Measurements from ENCODE around the gene CC2D1B. TPM values are rescaled to one million over a fixed set of nuclear protein-coding genes. Genes with fewer than 3 reads are reported as not detected.
"Not testable (repeated sequence)": the region's sequence is repeated elsewhere in the genome, so short reads cannot be mapped to it uniquely, and the experiment has no call there.

The CC2D1B gene
- polyA plus RNA-seq, 3 donors: 1.7 to 17.5 (median 2.4) TPM

GRCh38 chr1:52386458-52386857, 20.5 kb upstream of the CC2D1B start:
- H2AFZ ChIP-seq (ENCODE audit: insufficient read depth, low read depth, low read length, poor library complexity, severe bottlenecking): no peak overlapping the region
- H4K20me1 ChIP-seq (ENCODE audit: insufficient read depth, low read length): no peaks in the 10 kb centered on the region
- Mint-ChIP-seq H3K36me3 (peaks cover 32 to 85% of the 10 kb centered on the region in 2 donors), H3K4me1 (no peaks in the 10 kb centered on the region), H3K27ac (peak overlapping the region in 2 of 7 donors; percentile 5 to 73), H3K4me3 (no peak overlapping the region), H3K9me3 (no peaks in the 10 kb centered on the region), H3K27me3 (ENCODE audit: low read depth in 3 of 3) (peaks cover 0 to 3% (median 0%) of the 10 kb centered on the region in 3 donors)
- no peak overlapping the region for H3K9ac ChIP-seq (ENCODE audit: insufficient read depth, low read length, poor library complexity, severe bottlenecking)
- 100% methylated on average over 3 of the region's 5 CpGs for WGBS (ENCODE audit: insufficient coverage)
- no peaks in the 10 kb centered on the region for H3K9me3 ChIP-seq (replicated peaks in 1 of 2; ENCODE audit: control insufficient read depth in 1 of 2, insufficient read depth in 1 of 2, low read length in 2 of 2)
- intact Hi-C loops (cut with micrococcal nuclease): no loop called here
- no peaks in the 10 kb centered on the region for H3K27me3 ChIP-seq (ENCODE audit: control insufficient read depth in 2 of 2, insufficient read depth in 2 of 2, low read length in 2 of 2)
- H3K27ac ChIP-seq (ENCODE audit: low read depth in 1 of 2, low read length in 2 of 2): no peak overlapping the region
- TF ChIP-seq, protein P1, sequence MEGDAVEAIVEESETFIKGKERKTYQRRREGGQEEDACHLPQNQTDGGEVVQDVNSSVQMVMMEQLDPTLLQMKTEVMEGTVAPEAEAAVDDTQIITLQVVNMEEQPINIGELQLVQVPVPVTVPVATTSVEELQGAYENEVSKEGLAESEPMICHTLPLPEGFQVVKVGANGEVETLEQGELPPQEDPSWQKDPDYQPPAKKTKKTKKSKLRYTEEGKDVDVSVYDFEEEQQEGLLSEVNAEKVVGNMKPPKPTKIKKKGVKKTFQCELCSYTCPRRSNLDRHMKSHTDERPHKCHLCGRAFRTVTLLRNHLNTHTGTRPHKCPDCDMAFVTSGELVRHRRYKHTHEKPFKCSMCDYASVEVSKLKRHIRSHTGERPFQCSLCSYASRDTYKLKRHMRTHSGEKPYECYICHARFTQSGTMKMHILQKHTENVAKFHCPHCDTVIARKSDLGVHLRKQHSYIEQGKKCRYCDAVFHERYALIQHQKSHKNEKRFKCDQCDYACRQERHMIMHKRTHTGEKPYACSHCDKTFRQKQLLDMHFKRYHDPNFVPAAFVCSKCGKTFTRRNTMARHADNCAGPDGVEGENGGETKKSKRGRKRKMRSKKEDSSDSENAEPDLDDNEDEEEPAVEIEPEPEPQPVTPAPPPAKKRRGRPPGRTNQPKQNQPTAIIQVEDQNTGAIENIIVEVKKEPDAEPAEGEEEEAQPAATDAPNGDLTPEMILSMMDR (IDR thresholded peaks at IDR 0.05): no peak
- H3K36me3 ChIP-seq (replicated peaks in 1 of 2; ENCODE audit: control insufficient read depth in 1 of 2, insufficient read depth in 2 of 2, low read length in 2 of 2): peaks cover 51 to 83% of the 10 kb centered on the region in 2 donors
- H3K4me3 ChIP-seq (replicated peaks in 1 of 3; ENCODE audit: low read depth in 2 of 3, low read length in 3 of 3): no peak overlapping the region
- H3K4me2 ChIP-seq (replicated peaks; ENCODE audit: extremely low read depth, low read length, poor library complexity, severe bottlenecking): no peak overlapping the region
- peaks cover 4% of the 10 kb centered on the region for H3K79me2 ChIP-seq (ENCODE audit: insufficient read depth, low read length)
- no peak for DNase-seq
- H3K4me1 ChIP-seq (ENCODE audit: control insufficient read depth in 1 of 2, insufficient read depth in 2 of 2, low read length in 2 of 2): no peaks in the 10 kb centered on the region

GRCh38 chr1:52385376-52385775, 19.4 kb upstream of the CC2D1B start:
- Histone ChIP-seq H3K9me3 (replicated peaks in 1 of 2; ENCODE audit: control insufficient read depth in 1 of 2, insufficient read depth in 1 of 2, low read length in 2 of 2) (no peaks in the 10 kb centered on the region), H3K9ac (ENCODE audit: insufficient read depth, low read length, poor library complexity, severe bottlenecking) (no peak overlapping the region), H3K36me3 (replicated peaks in 1 of 2; ENCODE audit: control insufficient read depth in 1 of 2, insufficient read depth in 2 of 2, low read length in 2 of 2) (peaks cover 56 to 93% of the 10 kb centered on the region in 2 donors), H3K27ac (ENCODE audit: low read depth in 1 of 2, low read length in 2 of 2) (no peak overlapping the region), H3K4me1 (ENCODE audit: control insufficient read depth in 1 of 2, insufficient read depth in 2 of 2, low read length in 2 of 2) (no peaks in the 10 kb centered on the region), H4K20me1 (ENCODE audit: insufficient read depth, low read length) (no peaks in the 10 kb centered on the region), H3K4me3 (replicated peaks in 1 of 3; ENCODE audit: low read depth in 2 of 3, low read length in 3 of 3) (no peak overlapping the region), H2AFZ (ENCODE audit: insufficient read depth, low read depth, low read length, poor library complexity, severe bottlenecking) (no peak overlapping the region), H3K4me2 (replicated peaks; ENCODE audit: extremely low read depth, low read length, poor library complexity, severe bottlenecking) (no peak overlapping the region), H3K79me2 (ENCODE audit: insufficient read depth, low read length) (no peaks in the 10 kb centered on the region), H3K27me3 (ENCODE audit: control insufficient read depth in 2 of 2, insufficient read depth in 2 of 2, low read length in 2 of 2) (no peaks in the 10 kb centered on the region)
- peaks cover 0 to 3% (median 0%) of the 10 kb centered on the region in 3 donors for H3K27me3 Mint-ChIP-seq (ENCODE audit: low read depth in 3 of 3)
- DNase-seq: no peak
- H3K9me3 Mint-ChIP-seq: no peaks in the 10 kb centered on the region
- no peak overlapping the region for H3K4me3 Mint-ChIP-seq
- peaks cover 38 to 84% of the 10 kb centered on the region in 2 donors for H3K36me3 Mint-ChIP-seq
- WGBS (ENCODE audit: insufficient coverage): no CpG with 5 or more reads among the region's 3 CpGs
- TF ChIP-seq, protein P1 (IDR thresholded peaks at IDR 0.05): no peak
- peak overlapping the region in 1 of 7 donors; percentile 46 for H3K27ac Mint-ChIP-seq
- intact Hi-C loops (cut with micrococcal nuclease): no loop called here
- no peaks in the 10 kb centered on the region for H3K4me1 Mint-ChIP-seq

- H3K79me2 ChIP-seq (ENCODE audit: insufficient read depth, low read length): peaks cover 10% of the 10 kb centered on the region
- H3K4me3 ChIP-seq (replicated peaks in 1 of 3; ENCODE audit: low read depth in 2 of 3, low read length in 3 of 3); DNase-seq; intact Hi-C loops (cut with micrococcal nuclease); H3K9me3 Mint-ChIP-seq; H4K20me1 ChIP-seq (ENCODE audit: insufficient read depth, low read length); H3K9ac ChIP-seq (ENCODE audit: insufficient read depth, low read length, poor library complexity, severe bottlenecking); H2AFZ ChIP-seq (ENCODE audit: insufficient read depth, low read depth, low read length, poor library complexity, severe bottlenecking); H3K27ac ChIP-seq (ENCODE audit: low read depth in 1 of 2, low read length in 2 of 2); H3K9me3 ChIP-seq (replicated peaks in 1 of 2; ENCODE audit: control insufficient read depth in 1 of 2, insufficient read depth in 1 of 2, low read length in 2 of 2); H3K27ac Mint-ChIP-seq; H3K4me2 ChIP-seq (replicated peaks; ENCODE audit: extremely low read depth, low read length, poor library complexity, severe bottlenecking): not testable (repeated sequence)
- peaks cover 6 to 29% of the 10 kb centered on the region in 2 donors for H3K36me3 ChIP-seq (replicated peaks in 1 of 2; ENCODE audit: control insufficient read depth in 1 of 2, insufficient read depth in 2 of 2, low read length in 2 of 2)
- Mint-ChIP-seq H3K27me3 (ENCODE audit: low read depth in 3 of 3) (peaks cover 9 to 20% (median 12%) of the 10 kb centered on the region in 3 donors), H3K36me3 (peaks cover 26 to 32% of the 10 kb centered on the region in 2 donors), H3K4me3 (peak overlapping the region in 1 of 2 donors; percentile 8), H3K4me1 (peaks cover 17% of the 10 kb centered on the region)
- H3K4me1 ChIP-seq (ENCODE audit: control insufficient read depth in 1 of 2, insufficient read depth in 2 of 2, low read length in 2 of 2): peaks cover 17 to 23% of the 10 kb centered on the region in 2 donors
- peaks cover 0 to 16% of the 10 kb centered on the region in 2 donors for H3K27me3 ChIP-seq (ENCODE audit: control insufficient read depth in 2 of 2, insufficient read depth in 2 of 2, low read length in 2 of 2)
- no CpG with 5 or more reads among the region's 1 CpG for WGBS (ENCODE audit: insufficient coverage)
These were observed 3.8 kb upstream of the CC2D1B start for GRCh38 chr1:52369851-52370250.

Measured in CD14-positive monocyte (primary cell).